ENCODE results near the gene DCUN1D3. TPM values are rescaled to one million over a fixed set of nuclear protein-coding genes. Genes with fewer than 3 reads are reported as not detected.
"Not testable (repeated sequence)": the region's sequence is repeated elsewhere in the genome, so short reads cannot be mapped to it uniquely, and the experiment has no call there.

The DCUN1D3 gene
- total RNA-seq = 10 to 100 TPM; 36.7 to 47.4 TPM

DNA sequence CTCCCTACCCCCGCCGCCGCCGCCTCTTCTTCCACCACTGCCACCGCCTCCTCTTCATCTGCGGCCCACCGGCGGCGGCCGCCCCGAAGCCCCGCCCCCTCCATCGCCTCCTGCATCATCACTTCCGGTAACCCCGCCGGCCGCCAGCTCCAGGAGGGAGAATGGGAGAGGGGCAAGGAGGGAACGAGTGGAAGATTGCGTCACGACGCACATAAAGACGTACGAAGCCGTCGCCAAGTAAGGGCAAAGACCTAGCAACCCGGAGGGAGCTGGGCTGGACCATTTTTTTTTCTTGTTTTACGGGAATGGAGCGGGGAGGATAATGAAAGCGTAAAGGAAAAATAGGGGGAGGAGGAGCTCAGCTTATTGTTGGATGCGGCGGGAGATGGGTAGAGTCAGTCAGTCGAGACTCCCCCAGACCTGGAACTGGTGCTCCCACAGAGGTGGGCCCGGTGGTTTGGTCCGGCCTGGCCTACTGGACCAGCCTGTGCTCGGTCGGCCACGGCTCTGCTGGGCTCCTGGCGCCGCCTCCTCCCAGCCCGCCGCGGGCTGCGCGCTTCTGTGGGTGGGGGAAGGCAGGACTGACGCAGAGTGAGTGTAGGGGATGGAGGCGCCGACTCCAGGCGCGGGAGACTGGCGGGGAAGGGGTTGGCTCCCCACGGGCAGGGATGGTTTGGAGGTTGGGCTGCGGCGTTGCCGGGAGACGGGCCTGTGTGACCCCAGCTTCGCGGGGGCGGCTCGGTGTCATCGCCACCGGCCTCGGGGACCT lies at the start of gene DCUN1D3, which contains the start of gene LYRM1:
DCUN1D3 (minus strand) TSS at position 60 of the 769 bp plus-strand sequence. CDS start 37,820 bp downstream, outside the sequence.
LYRM1 (plus strand) TSS at position 473 of the 769 bp plus-strand sequence. CDS start 14,785 bp downstream, outside the sequence.
- H3K4me3 Mint-ChIP-seq = peak within 1 kb of the TSS; percentile 95
- peaks cover 51% of the 10 kb centered on the region for H3K36me3 Mint-ChIP-seq
- ATAC-seq (peak; percentile 86 to 90), DNase-seq (ENCODE audit: low spot score) (peak; percentile 94)
- peak within 1 kb of the TSS; percentile 98 for H3K27ac Mint-ChIP-seq
- no peaks in the 10 kb centered on the region for H3K27me3 Mint-ChIP-seq
- peaks cover 70 to 73% of the 10 kb centered on the region in 2 donors for H3K4me1 Mint-ChIP-seq (ENCODE audit: low read depth in 2 of 2)
- H3K9me3 Mint-ChIP-seq = no peaks in the 10 kb centered on the region

- ATAC-seq (no peak), DNase-seq (ENCODE audit: low spot score) (no peak)
- Mint-ChIP-seq H3K36me3 (no peaks in the 10 kb centered on the region), H3K9me3 (no peaks in the 10 kb centered on the region), H3K4me3 (no peak overlapping the region), H3K4me1 (ENCODE audit: low read depth in 2 of 2) (peaks cover 9 to 15% of the 10 kb centered on the region in 2 donors), H3K27me3 (peaks cover 0 to 5% of the 10 kb centered on the region in 2 donors), H3K27ac (no peak overlapping the region)
Observed at GRCh38 chr16:20949660-20950059, 49.5 kb upstream of the DCUN1D3 start.

DNA sequence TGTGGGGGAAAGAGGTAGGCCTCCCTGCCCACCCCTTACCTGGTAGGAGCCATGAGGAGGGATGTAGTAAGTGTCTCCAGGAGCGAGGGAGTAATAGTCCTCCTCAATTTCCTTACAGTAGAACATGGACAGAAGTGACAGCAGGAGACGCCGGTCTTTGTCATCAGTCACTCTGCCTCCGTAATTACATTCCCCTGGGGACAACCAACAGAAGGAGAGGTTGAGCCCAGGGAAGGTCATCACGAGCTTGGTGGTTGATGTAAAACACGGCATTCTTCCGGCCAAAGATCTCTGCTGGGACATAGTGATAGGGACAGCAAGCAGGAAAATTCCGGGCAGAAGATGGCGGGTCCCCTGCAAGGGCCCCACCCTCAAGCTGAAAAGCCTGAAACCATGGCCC lies 48.3 kb upstream of the DCUN1D3 start:
- Mint-ChIP-seq H3K27me3 (peaks cover 0 to 5% of the 10 kb centered on the region in 2 donors), H3K36me3 (no peaks in the 10 kb centered on the region), H3K27ac (no peak overlapping the region), H3K4me1 (ENCODE audit: low read depth in 2 of 2) (peaks cover 16 to 27% of the 10 kb centered on the region in 2 donors), H3K4me3 (no peak overlapping the region), H3K9me3 (no peaks in the 10 kb centered on the region)
- ATAC-seq (no peak), DNase-seq (ENCODE audit: low spot score) (no peak)

- Mint-ChIP-seq H3K4me3 (no peak overlapping the region), H3K36me3 (no peaks in the 10 kb centered on the region), H3K27me3 (peaks cover 0 to 2% of the 10 kb centered on the region in 2 donors), H3K9me3 (no peaks in the 10 kb centered on the region), H3K27ac (peak overlapping the region; percentile 38 to 84), H3K4me1 (ENCODE audit: low read depth in 2 of 2) (peaks cover 23 to 35% of the 10 kb centered on the region in 2 donors)
- ATAC-seq (no peak), DNase-seq (ENCODE audit: low spot score) (no peak)
Observed at GRCh38 chr16:20946015-20946629, 46.0 kb upstream of the DCUN1D3 start.

- not testable (repeated sequence) for H3K36me3 Mint-ChIP-seq; ATAC-seq; H3K4me3 Mint-ChIP-seq; H3K27me3 Mint-ChIP-seq; H3K9me3 Mint-ChIP-seq; DNase-seq (ENCODE audit: low spot score)
- Mint-ChIP-seq H3K4me1 (ENCODE audit: low read depth in 2 of 2) (peaks cover 26 to 39% of the 10 kb centered on the region in 2 donors), H3K27ac (peak overlapping the region; percentile 38 to 84)
Observed at GRCh38 chr16:20945575-20945875, 45.4 kb upstream of the DCUN1D3 start.

DNA sequence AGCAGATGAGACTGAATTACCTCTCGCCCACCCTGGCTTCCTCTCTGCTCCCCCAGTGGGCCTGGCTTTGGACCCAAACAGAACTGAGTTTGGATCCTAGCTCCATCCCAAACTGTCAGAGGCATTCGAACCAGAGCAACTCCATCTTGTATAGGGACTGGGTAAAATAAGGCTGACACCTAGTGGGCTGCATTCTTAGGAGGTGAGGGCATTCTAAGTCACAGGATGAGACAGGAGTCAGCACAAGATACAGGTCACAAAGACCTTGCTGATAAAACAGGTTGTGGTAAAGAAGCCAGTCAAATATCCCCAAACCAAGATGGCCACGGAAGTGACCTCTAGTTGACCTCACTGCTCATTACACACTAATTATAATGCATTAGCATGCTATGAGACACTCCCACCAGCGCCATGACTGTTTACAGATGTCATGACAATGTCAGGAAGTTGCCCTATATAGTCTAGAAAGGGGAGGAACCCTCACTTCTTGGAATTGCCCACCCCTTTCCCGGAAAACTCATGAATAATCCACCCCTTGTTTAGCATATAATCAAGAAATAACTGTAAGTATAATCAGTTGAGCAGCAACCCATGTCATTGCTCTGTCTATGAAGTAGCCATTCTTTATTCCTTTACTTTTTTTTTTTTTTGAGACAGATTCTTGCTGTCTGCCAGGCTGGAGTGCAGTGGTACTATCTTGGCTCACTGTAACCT lies 44.9 kb upstream of the DCUN1D3 start:
- Mint-ChIP-seq H3K27me3 (no peaks in the 10 kb centered on the region), H3K4me3 (no peak overlapping the region), H3K27ac (peak overlapping the region; percentile 38 to 84), H3K36me3 (no peaks in the 10 kb centered on the region), H3K4me1 (ENCODE audit: low read depth in 2 of 2) (peaks cover 28 to 43% of the 10 kb centered on the region in 2 donors), H3K9me3 (no peaks in the 10 kb centered on the region)
- DNase-seq (ENCODE audit: low spot score) (no peak), ATAC-seq (peak; percentile 75 to 83)

GRCh38 chr16:20942256-20942655 lies 42.1 kb upstream of the DCUN1D3 start:
- H3K27me3 Mint-ChIP-seq = no peaks in the 10 kb centered on the region
- H3K27ac Mint-ChIP-seq = no peak overlapping the region
- H3K4me3 Mint-ChIP-seq = no peak overlapping the region
- no peak for ATAC-seq
- H3K9me3 Mint-ChIP-seq = no peaks in the 10 kb centered on the region
- H3K36me3 Mint-ChIP-seq = no peaks in the 10 kb centered on the region
- no peak for DNase-seq (ENCODE audit: low spot score)
- peaks cover 39 to 55% of the 10 kb centered on the region in 2 donors for H3K4me1 Mint-ChIP-seq (ENCODE audit: low read depth in 2 of 2)

DNA sequence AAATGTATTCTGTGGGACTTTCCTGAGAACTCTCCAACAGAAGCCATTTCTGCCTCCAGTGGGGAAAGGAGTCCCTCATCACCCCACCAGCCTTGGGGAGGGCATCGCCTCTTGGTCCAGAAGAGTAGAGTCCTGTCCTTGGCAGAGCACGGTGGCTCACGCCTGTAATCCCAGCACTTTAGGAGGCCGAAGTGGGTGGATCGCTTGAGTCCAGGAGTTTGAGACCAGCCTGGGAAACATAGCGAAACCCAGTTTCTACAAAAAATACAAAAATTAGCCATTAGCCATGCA lies 41.4 kb upstream of the DCUN1D3 start:
- Mint-ChIP-seq H3K4me3 (no peak overlapping the region), H3K27ac (peak overlapping the region; percentile 11 to 21), H3K27me3 (no peaks in the 10 kb centered on the region), H3K36me3 (no peaks in the 10 kb centered on the region), H3K9me3 (no peaks in the 10 kb centered on the region), H3K4me1 (ENCODE audit: low read depth in 2 of 2) (peaks cover 39 to 61% of the 10 kb centered on the region in 2 donors)
- no peak for ATAC-seq
- DNase-seq (ENCODE audit: low spot score) = no peak

- Mint-ChIP-seq H3K27me3 (no peaks in the 10 kb centered on the region), H3K36me3 (no peaks in the 10 kb centered on the region), H3K27ac (peak overlapping the region; percentile 11 to 21), H3K4me1 (ENCODE audit: low read depth in 2 of 2) (peaks cover 39 to 60% of the 10 kb centered on the region in 2 donors), H3K4me3 (peak overlapping the region; percentile 1), H3K9me3 (no peaks in the 10 kb centered on the region)
- peak; percentile 34 to 37 for ATAC-seq
- no peak for DNase-seq (ENCODE audit: low spot score)
Observed at GRCh38 chr16:20940871-20941635, 40.9 kb upstream of the DCUN1D3 start.

GRCh38 chr16:20939611-20940010 lies 39.5 kb upstream of the DCUN1D3 start:
- Mint-ChIP-seq H3K27me3 (no peaks in the 10 kb centered on the region), H3K27ac (peak overlapping the region in 1 of 2 donors; percentile 72), H3K9me3 (no peaks in the 10 kb centered on the region), H3K4me3 (peak overlapping the region; percentile 48), H3K4me1 (ENCODE audit: low read depth in 2 of 2) (peaks cover 30 to 46% of the 10 kb centered on the region in 2 donors), H3K36me3 (no peaks in the 10 kb centered on the region)
- DNase-seq (ENCODE audit: low spot score) = no peak
- ATAC-seq = peak; percentile 62 to 73

DNA sequence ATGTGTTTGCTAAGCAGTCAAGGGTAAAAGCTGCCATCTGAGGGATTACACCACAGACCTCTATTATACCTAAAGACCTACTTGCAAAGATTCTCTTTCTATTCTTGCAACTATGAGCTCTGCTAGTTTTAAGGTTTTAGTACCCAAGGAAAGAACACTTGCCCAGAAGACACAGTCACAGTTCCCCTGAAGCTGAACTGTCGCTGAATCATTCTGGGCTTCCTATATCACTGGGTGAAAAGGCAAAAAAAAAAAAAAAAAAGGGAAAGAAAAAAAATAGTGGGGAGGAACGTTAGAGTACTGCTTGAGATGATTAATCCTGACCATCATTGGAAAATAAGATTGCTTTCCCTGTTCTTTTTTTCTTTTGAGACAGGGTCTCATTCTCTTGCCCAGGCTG lies 38.3 kb upstream of the DCUN1D3 start:
- no peaks in the 10 kb centered on the region for H3K27me3 Mint-ChIP-seq
- peaks cover 23 to 34% of the 10 kb centered on the region in 2 donors for H3K4me1 Mint-ChIP-seq (ENCODE audit: low read depth in 2 of 2)
- no peaks in the 10 kb centered on the region for H3K9me3 Mint-ChIP-seq
- ATAC-seq (peak; percentile 80 to 85), DNase-seq (ENCODE audit: low spot score) (no peak)
- H3K27ac Mint-ChIP-seq = peak overlapping the region; percentile 75 to 80
- H3K36me3 Mint-ChIP-seq = no peaks in the 10 kb centered on the region
- H3K4me3 Mint-ChIP-seq = peak overlapping the region; percentile 65

DNA sequence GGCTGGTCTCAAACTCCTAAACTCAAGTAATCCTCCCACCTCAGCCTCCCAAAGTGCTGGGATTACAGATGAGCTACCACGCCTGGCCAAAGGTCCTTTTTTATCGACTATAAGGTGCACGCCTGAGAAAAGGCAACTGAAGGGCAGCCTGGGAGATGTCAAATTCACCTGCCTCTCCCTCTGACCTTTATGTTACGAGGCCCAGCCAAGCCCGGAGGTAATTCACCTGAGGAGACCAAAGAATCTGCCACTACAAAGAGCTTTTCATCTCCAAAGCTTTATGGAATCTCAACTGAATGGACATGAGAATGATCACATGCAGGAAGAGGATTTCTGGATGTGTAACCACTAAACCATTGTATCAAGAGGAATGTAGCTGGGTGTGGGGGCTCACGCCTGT lies 37.6 kb upstream of the DCUN1D3 start:
- DNase-seq (ENCODE audit: low spot score) = no peak
- Mint-ChIP-seq H3K27ac (peak overlapping the region; percentile 75 to 80), H3K9me3 (no peaks in the 10 kb centered on the region), H3K4me3 (peak overlapping the region; percentile 65), H3K4me1 (ENCODE audit: low read depth in 2 of 2) (peaks cover 21 to 31% of the 10 kb centered on the region in 2 donors), H3K36me3 (no peaks in the 10 kb centered on the region), H3K27me3 (no peaks in the 10 kb centered on the region)
- ATAC-seq = no peak

DNA sequence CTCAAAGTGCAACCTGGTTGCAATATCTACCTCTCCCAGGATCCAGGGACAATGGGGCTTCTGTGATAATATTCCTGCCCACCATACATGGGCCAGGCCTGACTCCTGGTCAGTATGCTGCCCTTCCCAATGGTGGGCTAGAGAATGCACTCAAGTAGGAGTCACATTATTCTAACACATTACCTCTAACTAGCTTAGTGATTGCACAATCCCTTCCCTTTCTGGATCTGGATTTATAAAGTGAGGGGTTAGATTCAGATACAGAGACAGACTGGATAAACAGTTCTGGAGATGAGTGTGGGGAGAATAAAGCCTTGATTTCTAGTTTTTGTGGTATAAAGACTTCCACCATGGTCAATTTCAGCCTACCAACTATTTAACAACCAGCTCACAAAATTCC lies 33.4 kb upstream of the DCUN1D3 start:
- no peaks in the 10 kb centered on the region for H3K36me3 Mint-ChIP-seq
- H3K27me3 Mint-ChIP-seq = no peaks in the 10 kb centered on the region
- H3K4me1 Mint-ChIP-seq (ENCODE audit: low read depth in 2 of 2) = peaks cover 6 to 10% of the 10 kb centered on the region in 2 donors
- H3K9me3 Mint-ChIP-seq = no peaks in the 10 kb centered on the region
- DNase-seq (ENCODE audit: low spot score) (no peak), ATAC-seq (no peak)
- no peak overlapping the region for H3K4me3 Mint-ChIP-seq
- H3K27ac Mint-ChIP-seq = no peak overlapping the region

All from natural killer cell treated with Interleukin-12 subunit alpha and Interleukin-12 subunit beta and Interleukin-15 and Interleukin-18, amount 100 ng/mL, for 72 hours (primary cell).